Effector memory CD4-positive, alpha-beta T cell (primary cell): Measurements from ENCODE around the gene PIK3CA.
"Not testable (repeated sequence)": the region's sequence is repeated elsewhere in the genome, so short reads cannot be mapped to it uniquely, and the experiment has no call there.

Source experiments
- DNase-seq, 3 donors: peaks; one replicate each; pipeline ENCODE4 v3.0.0-alpha.2; 2020
- H3K27ac ChIP-seq: 2 replicates; pipeline ENCODE4 v1.7.0; 2013; ENCODE audit warnings: mild to moderate bottlenecking, low read length, moderate library complexity; ENCODE audit not compliant: insufficient read depth, poor library complexity, severe bottlenecking
- H3K27me3 ChIP-seq: replicated peaks from 2 replicates; pipeline ENCODE4 v1.7.0; 2013; ENCODE audit warnings: mild to moderate bottlenecking, low read length; ENCODE audit not compliant: insufficient read depth, control insufficient read depth, poor library complexity, severe bottlenecking
- H3K36me3 ChIP-seq: 2 replicates; pipeline ENCODE4 v1.7.0; 2013; ENCODE audit warnings: mild to moderate bottlenecking, low read length, moderate library complexity; ENCODE audit not compliant: control insufficient read depth, insufficient read depth
- H3K4me1 ChIP-seq: 2 replicates; pipeline ENCODE4 v1.7.0; 2013; ENCODE audit warnings: low read length, mild to moderate bottlenecking; ENCODE audit not compliant: control insufficient read depth, insufficient read depth, poor library complexity, severe bottlenecking
- H3K4me3 ChIP-seq: 2 replicates; pipeline ENCODE4 v1.7.0; 2013; ENCODE audit warnings: low read length, low read depth, mild to moderate bottlenecking; ENCODE audit not compliant: insufficient read depth, poor library complexity, severe bottlenecking
- H3K9me3 ChIP-seq: 2 replicates; pipeline ENCODE4 v1.7.0; 2013; ENCODE audit warnings: mild to moderate bottlenecking, low read length, moderate library complexity; ENCODE audit not compliant: control insufficient read depth

PIK3CA gene

GRCh38 chr3:179190581-179190980, 42.4 kb downstream of the PIK3CA start:
- no peak for DNase-seq
- H3K36me3 ChIP-seq, result no peaks in the 10 kb centered on the region
- no peak overlapping the region for H3K4me3 ChIP-seq
- no peaks in the 10 kb centered on the region for H3K27me3 ChIP-seq
- no peak overlapping the region for H3K27ac ChIP-seq
- no peaks in the 10 kb centered on the region for H3K9me3 ChIP-seq
- H3K4me1 ChIP-seq, result peaks cover 9% of the 10 kb centered on the region

DNA sequence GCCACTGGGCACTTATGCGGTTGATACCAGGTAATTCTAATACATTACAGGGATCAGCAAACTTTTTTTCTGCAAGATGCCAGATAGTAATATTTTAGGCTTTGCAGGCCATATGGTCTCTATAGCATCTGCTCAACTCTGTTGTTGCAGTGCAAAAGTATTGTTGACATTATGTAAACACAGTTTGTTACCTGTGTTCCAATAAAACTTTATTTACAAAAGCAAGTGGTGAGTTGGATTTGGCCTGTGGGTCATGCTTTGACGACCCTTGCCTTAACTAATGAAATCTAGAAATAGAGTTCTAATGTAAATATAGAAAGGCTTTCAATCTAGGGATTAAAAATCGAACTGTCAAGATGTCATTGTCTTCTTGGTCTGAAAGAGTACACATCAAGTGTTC, 44.4 kb downstream of the PIK3CA start:
- Histone ChIP-seq H3K27ac (no peak overlapping the region), H3K9me3 (no peaks in the 10 kb centered on the region), H3K4me1 (peaks cover 12% of the 10 kb centered on the region)

DNA sequence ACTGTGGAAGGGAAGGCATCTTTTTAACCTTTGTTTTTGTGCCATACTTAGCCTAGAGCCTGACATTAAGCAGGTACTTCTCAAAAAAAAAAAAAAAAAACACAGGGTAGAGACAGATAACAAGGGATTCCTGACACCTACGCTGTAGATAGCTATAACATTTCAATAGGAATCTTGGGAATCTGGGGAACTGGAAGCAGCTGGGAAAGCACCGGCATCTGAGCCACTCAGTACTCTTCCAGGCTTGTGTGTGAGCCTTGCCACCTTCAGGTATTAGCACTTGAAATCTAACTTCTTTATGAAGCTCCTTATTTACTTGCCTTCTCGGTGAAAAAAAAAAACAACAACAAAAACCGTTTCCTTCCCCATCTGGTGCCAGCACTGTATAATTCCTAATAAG, 46.8 kb downstream of the PIK3CA start:
- Histone ChIP-seq H3K9me3 (no peaks in the 10 kb centered on the region), H3K27ac (no peak overlapping the region), H3K36me3 (peaks cover 12% of the 10 kb centered on the region), H3K4me3 (no peak overlapping the region), H3K4me1 (peaks cover 12% of the 10 kb centered on the region), H3K27me3 (no peaks in the 10 kb centered on the region)
- DNase-seq, result no peak

More for the DNA sequence above, 44.4 kb downstream of the PIK3CA start:
- no peak for DNase-seq
- H3K36me3 ChIP-seq, result no peaks in the 10 kb centered on the region
- H3K4me3 ChIP-seq, result no peak overlapping the region
- H3K27me3 ChIP-seq, result no peaks in the 10 kb centered on the region

GRCh38 chr3:179196098-179196497, 47.9 kb downstream of the PIK3CA start:
- H3K36me3 ChIP-seq, result peaks cover 12% of the 10 kb centered on the region
- no peaks in the 10 kb centered on the region for H3K27me3 ChIP-seq
- no peak overlapping the region for H3K27ac ChIP-seq
- peaks cover 10% of the 10 kb centered on the region for H3K4me1 ChIP-seq
- no peak for DNase-seq
- no peaks in the 10 kb centered on the region for H3K9me3 ChIP-seq
- H3K4me3 ChIP-seq, result no peak overlapping the region

DNA sequence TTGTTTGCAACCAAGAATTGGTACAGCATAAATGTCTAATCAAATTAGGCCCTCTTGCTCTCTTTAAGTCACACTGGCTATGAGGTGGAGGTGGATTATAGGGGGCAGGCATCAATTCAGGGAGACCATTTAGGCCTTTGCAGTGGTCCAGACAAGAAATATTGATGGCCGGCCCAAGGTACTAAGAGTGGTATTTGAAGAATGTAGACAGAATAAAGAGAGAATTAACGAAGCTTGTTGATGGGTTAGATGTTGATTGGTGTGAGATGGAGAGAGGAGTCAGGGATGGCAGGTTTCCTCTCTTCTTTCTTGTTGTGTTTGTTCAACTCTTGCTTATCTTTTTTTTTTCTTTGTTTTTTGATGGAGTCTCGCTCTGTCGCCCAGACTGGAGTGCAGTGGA, 48.5 kb downstream of the PIK3CA start:
- no peak for DNase-seq
- Histone ChIP-seq H3K4me3 (no peak overlapping the region), H3K4me1 (peaks cover 8% of the 10 kb centered on the region), H3K36me3 (peaks cover 14% of the 10 kb centered on the region), H3K27me3 (no peaks in the 10 kb centered on the region), H3K27ac (no peak overlapping the region), H3K9me3 (no peaks in the 10 kb centered on the region)

GRCh38 chr3:179200790-179201189, 52.6 kb downstream of the PIK3CA start:
- no peak overlapping the region for H3K4me3 ChIP-seq
- H3K9me3 ChIP-seq, result no peaks in the 10 kb centered on the region
- peaks cover 2% of the 10 kb centered on the region for H3K4me1 ChIP-seq
- peaks cover 31% of the 10 kb centered on the region for H3K36me3 ChIP-seq
- no peak overlapping the region for H3K27ac ChIP-seq
- DNase-seq, result no peak
- H3K27me3 ChIP-seq, result no peaks in the 10 kb centered on the region

DNA sequence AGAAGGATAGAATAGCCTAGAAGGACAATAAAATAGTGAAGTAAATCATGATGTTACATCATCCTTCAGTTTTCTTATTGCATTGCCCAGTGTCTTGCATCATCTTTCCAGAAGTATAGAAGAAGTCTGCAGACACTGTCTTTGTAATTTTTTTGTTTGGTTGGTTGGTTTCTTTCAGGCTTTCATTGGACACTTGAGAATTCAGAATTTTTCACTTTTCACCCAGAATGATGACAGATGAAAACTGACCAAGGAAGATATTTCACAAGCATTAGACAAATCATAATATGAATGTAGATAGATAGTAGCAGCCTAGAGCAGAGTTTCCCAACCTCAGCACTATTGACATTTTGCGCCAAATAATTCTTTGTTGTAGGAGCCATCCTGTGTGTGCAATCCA, 67.4 kb downstream of the PIK3CA start:
- not testable (repeated sequence) for H3K27ac ChIP-seq, H3K27me3 ChIP-seq, H3K9me3 ChIP-seq, H3K4me1 ChIP-seq, H3K4me3 ChIP-seq, DNase-seq
- H3K36me3 ChIP-seq, result peaks cover 17% of the 10 kb centered on the region

- H3K4me3 ChIP-seq, H3K27ac ChIP-seq, H3K27me3 ChIP-seq, H3K4me1 ChIP-seq, H3K9me3 ChIP-seq, DNase-seq: not testable (repeated sequence)
- H3K36me3 ChIP-seq, result peaks cover 15% of the 10 kb centered on the region
These were observed 70.1 kb downstream of the PIK3CA start for GRCh38 chr3:179218213-179218612.

- Histone ChIP-seq H3K9me3 (no peaks in the 10 kb centered on the region), H3K27ac (no peak overlapping the region), H3K27me3 (no peaks in the 10 kb centered on the region), H3K36me3 (peaks cover 34% of the 10 kb centered on the region), H3K4me1 (no peaks in the 10 kb centered on the region), H3K4me3 (no peak overlapping the region)
- DNase-seq, result no peak
These were observed 75.4 kb downstream of the PIK3CA start for GRCh38 chr3:179223548-179223947.

- H3K36me3 ChIP-seq, result peaks cover 36% of the 10 kb centered on the region
- no peaks in the 10 kb centered on the region for H3K27me3 ChIP-seq
- H3K4me1 ChIP-seq, result no peaks in the 10 kb centered on the region
- no peaks in the 10 kb centered on the region for H3K9me3 ChIP-seq
- DNase-seq, result no peak
- H3K4me3 ChIP-seq, result no peak overlapping the region
- no peak overlapping the region for H3K27ac ChIP-seq
These were observed 76.4 kb downstream of the PIK3CA start for GRCh38 chr3:179224584-179224983.

- H3K9me3 ChIP-seq, result no peaks in the 10 kb centered on the region
- H3K4me3 ChIP-seq, result no peak overlapping the region
- no peaks in the 10 kb centered on the region for H3K4me1 ChIP-seq
- H3K27ac ChIP-seq, result no peak overlapping the region
- H3K36me3 ChIP-seq, result peaks cover 42% of the 10 kb centered on the region
- DNase-seq, result no peak
- no peaks in the 10 kb centered on the region for H3K27me3 ChIP-seq
These were observed 79.2 kb downstream of the PIK3CA start for GRCh38 chr3:179227349-179227748.
